UCSD-AML1 (cell line): ENCODE results near the gene KCNAB1.
"Not testable (repeated sequence)": the region's sequence is repeated elsewhere in the genome, so short reads cannot be mapped to it uniquely, and the experiment has no call there.

Source experiments
- DNase-seq: peaks from one replicate; lab custom pipeline; 2025; ENCODE audit not compliant: unreplicated experiment; lab: John Stamatoyannopoulos, UW

The KCNAB1 gene

GRCh38 chr3:156217674-156218352 is 97.4 kb downstream of the KCNAB1 start:
- DNase-seq: no peak

GRCh38 chr3:156218353-156218744 is 98.0 kb downstream of the KCNAB1 start:
- no peak for DNase-seq

GRCh38 chr3:156222381-156222780 is 102.0 kb downstream of the KCNAB1 start:
- not testable (repeated sequence) for DNase-seq

GRCh38 chr3:156224046-156224445 is 103.7 kb downstream of the KCNAB1 start:
- not testable (repeated sequence) for DNase-seq

GRCh38 chr3:156226676-156227420 is 106.5 kb downstream of the KCNAB1 start:
- DNase-seq: no peak

GRCh38 chr3:156227704-156228103 is 107.3 kb downstream of the KCNAB1 start:
- no peak for DNase-seq

GRCh38 chr3:156230278-156230900 is 110.0 kb downstream of the KCNAB1 start:
- no peak for DNase-seq

- not testable (repeated sequence) for DNase-seq
These were observed 110.8 kb downstream of the KCNAB1 start for GRCh38 chr3:156231221-156231620.

GRCh38 chr3:156233876-156234275 is 113.5 kb downstream of the KCNAB1 start:
- no peak for DNase-seq

- DNase-seq: no peak
These were observed 116.3 kb downstream of the KCNAB1 start for GRCh38 chr3:156236556-156237260.

- no peak for DNase-seq
These were observed 120.3 kb downstream of the KCNAB1 start for GRCh38 chr3:156240642-156241041.

- no peak for DNase-seq
These were observed 126.8 kb downstream of the KCNAB1 start for GRCh38 chr3:156246961-156247725.

GRCh38 chr3:156250550-156250949 is 130.2 kb downstream of the KCNAB1 start:
- DNase-seq: no peak

- no peak for DNase-seq
These were observed 131.0 kb downstream of the KCNAB1 start for GRCh38 chr3:156251424-156251823.

- DNase-seq: no peak
These were observed 132.3 kb downstream of the KCNAB1 start for GRCh38 chr3:156252656-156253055.

- no peak for DNase-seq
These were observed 132.8 kb downstream of the KCNAB1 start for GRCh38 chr3:156253150-156253549.

- DNase-seq: no peak
These were observed 135.9 kb downstream of the KCNAB1 start for GRCh38 chr3:156256256-156256655.

- no peak for DNase-seq
These were observed 136.6 kb downstream of the KCNAB1 start for GRCh38 chr3:156256945-156257344.

- no peak for DNase-seq
These were observed 137.9 kb downstream of the KCNAB1 start for GRCh38 chr3:156258301-156258700.

- no peak for DNase-seq
These were observed 139.5 kb downstream of the KCNAB1 start for GRCh38 chr3:156259896-156260295.

GRCh38 chr3:156260331-156260730 is 140.0 kb downstream of the KCNAB1 start:
- DNase-seq: no peak
